MCF 10A (cell line): ENCODE results near the gene EPHA8. TPM values are rescaled to one million over a fixed set of nuclear protein-coding genes. Genes with fewer than 3 reads are reported as not detected.

Experiments
- BruUV-seq: library from RNA; stranded (reverse); fragments of 400-500 nt; replicated peaks from 2 replicates; lab custom pipeline; 2021; lab: Mats Ljungman, UMichigan
- CTCF ChIA-PET: fragments of 300-600 bp; sonication (Branson Sonifier 250); formaldehyde crosslinking; extraction: SDS; loops from one replicate; lab custom pipeline; 2021; ENCODE audit warnings: antibody characterized with exemption, inconsistent platforms; lab: Yijun Ruan, JAX
- POLR2A ChIA-PET: fragments of 300-600, 350-650 bp; sonication (Branson Sonifier 250); formaldehyde crosslinking; extraction: SDS; loops from one replicate; lab custom pipeline; 2020; ENCODE audit warnings: antibody characterized with exemption, inconsistent platforms; lab: Yijun Ruan, JAX
- DNase-seq: peaks from one replicate; pipeline ENCODE4 v3.0.0-alpha.2; 2018; ENCODE audit not compliant: unreplicated experiment
- H3K27ac Mint-ChIP-seq: one replicate; pipeline ENCODE4 v1.8.0; 2022; ENCODE audit warnings: mild to moderate bottlenecking, low read depth, mixed read lengths; ENCODE audit not compliant: unreplicated experiment
- H3K27me3 Mint-ChIP-seq: one replicate; pipeline ENCODE4 v1.8.0; 2022; ENCODE audit warnings: mixed read lengths; ENCODE audit not compliant: insufficient read depth, unreplicated experiment
- H3K36me3 Mint-ChIP-seq: one replicate; pipeline ENCODE4 v1.8.0; 2022; ENCODE audit warnings: mild to moderate bottlenecking, moderate library complexity, mixed read lengths; ENCODE audit not compliant: insufficient read depth, unreplicated experiment
- H3K4me1 Mint-ChIP-seq: one replicate; pipeline ENCODE4 v1.8.0; 2022; ENCODE audit warnings: mixed read lengths; ENCODE audit not compliant: insufficient read depth, unreplicated experiment
- H3K4me3 Mint-ChIP-seq: one replicate; pipeline ENCODE4 v1.8.0; 2022; ENCODE audit warnings: mild to moderate bottlenecking, moderate library complexity, mixed read lengths; ENCODE audit not compliant: unreplicated experiment
- H3K9me3 Mint-ChIP-seq: one replicate; pipeline ENCODE4 v1.8.0; 2022; ENCODE audit warnings: mixed read lengths; ENCODE audit not compliant: unreplicated experiment
- CTCF ChIP-seq: fragments of 200-600 bp; IDR thresholded peaks from one replicate; pipeline ENCODE4 v1.8.0; 2022; ENCODE audit warnings: antibody characterized with exemption, mild to moderate bottlenecking; ENCODE audit not compliant: unreplicated experiment
- intact Hi-C: fragments of 100-400 bp; cut with micrococcal nuclease; formaldehyde crosslinking; loops from 2 replicates; pipeline ENCODE4 v1.14.1; 2022
- total RNA-seq: library from RNA; stranded (reverse); gene quantifications from 2 replicates; pipeline ENCODE4 v1.2.3, GENCODE V29; 2022

Gene EPHA8
- total RNA-seq, 1 experiment from 2014 or later: not detected

DNA sequence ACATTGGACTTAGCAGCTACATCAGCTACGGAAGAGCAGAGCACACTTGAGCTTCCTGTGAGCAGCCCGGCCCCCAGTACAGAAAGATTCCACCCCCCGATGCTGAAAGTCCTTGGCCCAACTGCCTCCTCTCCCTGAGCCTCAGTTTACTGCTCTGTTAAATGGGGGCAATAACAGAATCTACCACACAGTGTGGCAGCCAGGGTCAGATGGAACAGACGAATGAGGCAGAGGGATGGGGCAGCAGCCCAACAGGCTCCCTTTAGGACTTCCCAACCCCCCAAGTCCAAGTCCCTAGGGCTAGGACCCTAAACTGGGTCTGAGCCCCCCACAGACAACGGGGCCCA lies 50.3 kb downstream of the EPHA8 start:
- Mint-ChIP-seq H3K27me3 (peaks cover 68% of the 10 kb centered on the region), H3K4me1 (no peaks in the 10 kb centered on the region)

GRCh38 chr1:22613951-22614350 lies 50.7 kb downstream of the EPHA8 start:
- intact Hi-C loops: no loop called here
- BruUV-seq: no TSS peak
- no peaks in the 10 kb centered on the region for H3K4me1 Mint-ChIP-seq
- CTCF ChIA-PET: interaction anchor here (0.6 kb wide), 1 partner anchor 29 kb away, joined by 3 read pairs; no protein-coding TSS in a partner anchor
- TF ChIP-seq CTCF: no peak
- H3K9me3 Mint-ChIP-seq: no peaks in the 10 kb centered on the region
- DNase-seq: no peak
- H3K4me3 Mint-ChIP-seq: no peak overlapping the region
- POLR2A ChIA-PET: no interaction called here
- no peak overlapping the region for H3K27ac Mint-ChIP-seq
- peaks cover 5% of the 10 kb centered on the region for H3K36me3 Mint-ChIP-seq
- peaks cover 68% of the 10 kb centered on the region for H3K27me3 Mint-ChIP-seq

More for the DNA sequence above, 50.3 kb downstream of the EPHA8 start:
- intact Hi-C loops: no loop called here
- H3K36me3 Mint-ChIP-seq: peaks cover 5% of the 10 kb centered on the region
- no peak for TF ChIP-seq CTCF
- H3K9me3 Mint-ChIP-seq: no peaks in the 10 kb centered on the region
- DNase-seq: no peak
- no peak overlapping the region for H3K27ac Mint-ChIP-seq
- ChIA-PET CTCF (no interaction called here), POLR2A (no interaction called here)
- H3K4me3 Mint-ChIP-seq: no peak overlapping the region
- no TSS peak for BruUV-seq

GRCh38 chr1:22615886-22616285 lies 52.6 kb downstream of the EPHA8 start:
- Mint-ChIP-seq H3K9me3 (no peaks in the 10 kb centered on the region), H3K4me3 (no peak overlapping the region), H3K27me3 (peaks cover 66% of the 10 kb centered on the region), H3K4me1 (no peaks in the 10 kb centered on the region), H3K27ac (no peak overlapping the region), H3K36me3 (peaks cover 4% of the 10 kb centered on the region)
- no peak for DNase-seq
- no TSS peak for BruUV-seq
- CTCF ChIA-PET: no interaction called here
- POLR2A ChIA-PET: no interaction called here
- TF ChIP-seq CTCF: no peak
- intact Hi-C loops: no loop called here

DNA sequence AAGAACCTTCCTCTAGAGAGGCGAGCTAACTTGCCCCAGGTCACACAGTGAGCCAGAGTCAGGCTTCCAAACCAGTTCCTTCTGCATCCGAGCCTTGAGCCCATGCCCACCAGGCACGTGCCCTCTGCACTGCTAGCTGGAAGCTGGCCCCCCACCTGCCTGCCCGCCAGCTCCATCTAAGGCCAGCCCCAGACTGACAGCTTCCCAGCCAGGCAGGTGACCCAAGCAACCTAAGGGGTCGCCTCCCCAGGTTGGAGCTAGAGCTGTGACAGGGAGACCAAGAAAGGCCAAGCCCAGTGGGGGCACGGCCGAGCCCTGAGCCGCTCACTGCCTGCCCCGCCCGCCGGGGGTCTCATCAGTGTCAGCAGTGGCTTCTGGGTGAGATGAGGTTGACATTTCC lies 53.3 kb downstream of the EPHA8 start:
- no peak for TF ChIP-seq CTCF
- Mint-ChIP-seq H3K27ac (no peak overlapping the region), H3K36me3 (no peaks in the 10 kb centered on the region), H3K4me3 (no peak overlapping the region), H3K9me3 (no peaks in the 10 kb centered on the region), H3K4me1 (no peaks in the 10 kb centered on the region), H3K27me3 (peaks cover 73% of the 10 kb centered on the region)
- intact Hi-C loops: no loop called here
- no peak for DNase-seq
- POLR2A ChIA-PET: no interaction called here
- BruUV-seq: no TSS peak
- CTCF ChIA-PET: no interaction called here
